ENCODE data around the gene FBXL16. TPM values are rescaled to one million over a fixed set of nuclear protein-coding genes. Genes with fewer than 3 reads are reported as not detected.

FBXL16 gene
- total and polyA plus RNA-seq, 4 donors: 7.4 to 76.0 (median 43.4) TPM

GRCh38 chr16:703406-703805 lies 2.2 kb downstream of the FBXL16 start:
- no peak for DNase-seq (ENCODE audit: low read depth in 4 of 6, low spot score in 6 of 6)
- Histone ChIP-seq H3K9me3 (ENCODE audit: control insufficient read depth, insufficient read depth, low read length) (no peaks in the 10 kb centered on the region), H3K4me3 (ENCODE audit: low read depth, low read length) (no peak overlapping the region), H3K36me3 (ENCODE audit: control insufficient read depth, insufficient read depth, low read length) (peaks cover 48% of the 10 kb centered on the region), H3K4me1 (ENCODE audit: control insufficient read depth, insufficient read depth, low read length) (peaks cover 76% of the 10 kb centered on the region), H3K27ac (ENCODE audit: low read depth, low read length) (no peak overlapping the region), H3K27me3 (ENCODE audit: control insufficient read depth, insufficient read depth, low read length) (peaks cover 45% of the 10 kb centered on the region)
- WGBS (ENCODE audit: insufficient coverage): 83% methylated on average over 12 of the region's 12 CpGs

- Histone ChIP-seq H3K27ac (ENCODE audit: low read depth, low read length) (no peak overlapping the region), H3K36me3 (ENCODE audit: control insufficient read depth, insufficient read depth, low read length) (peaks cover 55% of the 10 kb centered on the region), H3K4me1 (ENCODE audit: control insufficient read depth, insufficient read depth, low read length) (peaks cover 67% of the 10 kb centered on the region), H3K4me3 (ENCODE audit: low read depth, low read length) (no peak overlapping the region), H3K9me3 (ENCODE audit: control insufficient read depth, insufficient read depth, low read length) (no peaks in the 10 kb centered on the region), H3K27me3 (ENCODE audit: control insufficient read depth, insufficient read depth, low read length) (peaks cover 40% of the 10 kb centered on the region)
- WGBS (ENCODE audit: insufficient coverage): 83% methylated on average over 19 of the region's 19 CpGs
- no peak for DNase-seq (ENCODE audit: low read depth in 4 of 6, low spot score in 6 of 6)
These were observed 3.3 kb downstream of the FBXL16 start for GRCh38 chr16:702341-702740.

GRCh38 chr16:700684-701584 lies 4.7 kb downstream of the FBXL16 start:
- Histone ChIP-seq H3K9me3 (ENCODE audit: control insufficient read depth, insufficient read depth, low read length) (no peaks in the 10 kb centered on the region), H3K27ac (ENCODE audit: low read depth, low read length) (no peak overlapping the region), H3K27me3 (ENCODE audit: control insufficient read depth, insufficient read depth, low read length) (peaks cover 31% of the 10 kb centered on the region), H3K4me3 (ENCODE audit: low read depth, low read length) (no peak overlapping the region), H3K4me1 (ENCODE audit: control insufficient read depth, insufficient read depth, low read length) (peaks cover 54% of the 10 kb centered on the region), H3K36me3 (ENCODE audit: control insufficient read depth, insufficient read depth, low read length) (peaks cover 69% of the 10 kb centered on the region)
- 8% methylated on average over 76 of the region's 76 CpGs for WGBS (ENCODE audit: insufficient coverage)
- no peak for DNase-seq (ENCODE audit: low read depth in 4 of 6, low spot score in 6 of 6)

GRCh38 chr16:698911-699671 lies 6.5 kb downstream of the FBXL16 start:
- DNase-seq (ENCODE audit: low read depth in 4 of 6, low spot score in 6 of 6): no peak
- Histone ChIP-seq H3K9me3 (ENCODE audit: control insufficient read depth, insufficient read depth, low read length) (no peaks in the 10 kb centered on the region), H3K4me3 (ENCODE audit: low read depth, low read length) (no peak overlapping the region), H3K36me3 (ENCODE audit: control insufficient read depth, insufficient read depth, low read length) (peaks cover 85% of the 10 kb centered on the region), H3K27ac (ENCODE audit: low read depth, low read length) (no peak overlapping the region), H3K27me3 (ENCODE audit: control insufficient read depth, insufficient read depth, low read length) (peaks cover 35% of the 10 kb centered on the region), H3K4me1 (ENCODE audit: control insufficient read depth, insufficient read depth, low read length) (peaks cover 58% of the 10 kb centered on the region)
- 81% methylated on average over 17 of the region's 19 CpGs for WGBS (ENCODE audit: insufficient coverage)

- Histone ChIP-seq H3K4me1 (ENCODE audit: control insufficient read depth, insufficient read depth, low read length) (peaks cover 27% of the 10 kb centered on the region), H3K27ac (ENCODE audit: low read depth, low read length) (no peak overlapping the region), H3K36me3 (ENCODE audit: control insufficient read depth, insufficient read depth, low read length) (peaks cover 65% of the 10 kb centered on the region), H3K9me3 (ENCODE audit: control insufficient read depth, insufficient read depth, low read length) (no peaks in the 10 kb centered on the region), H3K27me3 (ENCODE audit: control insufficient read depth, insufficient read depth, low read length) (peaks cover 27% of the 10 kb centered on the region), H3K4me3 (ENCODE audit: low read depth, low read length) (no peak overlapping the region)
- DNase-seq (ENCODE audit: low read depth in 4 of 6, low spot score in 6 of 6): no peak
- WGBS (ENCODE audit: insufficient coverage): 25% methylated on average over 71 of the region's 71 CpGs
These were observed 10.1 kb downstream of the FBXL16 start for GRCh38 chr16:695355-696089.

- Histone ChIP-seq H3K27ac (ENCODE audit: low read depth, low read length) (no peak overlapping the region), H3K27me3 (ENCODE audit: control insufficient read depth, insufficient read depth, low read length) (peaks cover 21% of the 10 kb centered on the region), H3K36me3 (ENCODE audit: control insufficient read depth, insufficient read depth, low read length) (peaks cover 64% of the 10 kb centered on the region), H3K4me3 (ENCODE audit: low read depth, low read length) (no peak overlapping the region), H3K4me1 (ENCODE audit: control insufficient read depth, insufficient read depth, low read length) (peaks cover 24% of the 10 kb centered on the region), H3K9me3 (ENCODE audit: control insufficient read depth, insufficient read depth, low read length) (no peaks in the 10 kb centered on the region)
- DNase-seq (ENCODE audit: low read depth in 4 of 6, low spot score in 6 of 6): no peak
- 34% methylated on average over 36 of the region's 37 CpGs for WGBS (ENCODE audit: insufficient coverage)
These were observed 10.7 kb downstream of the FBXL16 start for GRCh38 chr16:694863-695354.

GRCh38 chr16:694187-694862 lies 11.3 kb downstream of the FBXL16 start:
- Histone ChIP-seq H3K36me3 (ENCODE audit: control insufficient read depth, insufficient read depth, low read length) (peaks cover 60% of the 10 kb centered on the region), H3K4me3 (ENCODE audit: low read depth, low read length) (no peak overlapping the region), H3K27ac (ENCODE audit: low read depth, low read length) (no peak overlapping the region), H3K27me3 (ENCODE audit: control insufficient read depth, insufficient read depth, low read length) (peaks cover 20% of the 10 kb centered on the region), H3K4me1 (ENCODE audit: control insufficient read depth, insufficient read depth, low read length) (peaks cover 27% of the 10 kb centered on the region), H3K9me3 (ENCODE audit: control insufficient read depth, insufficient read depth, low read length) (no peaks in the 10 kb centered on the region)
- DNase-seq (ENCODE audit: low read depth in 4 of 6, low spot score in 6 of 6): no peak
- WGBS (ENCODE audit: insufficient coverage): 28% methylated on average over 63 of the region's 64 CpGs

- Histone ChIP-seq H3K9me3 (ENCODE audit: control insufficient read depth, insufficient read depth, low read length) (no peaks in the 10 kb centered on the region), H3K36me3 (ENCODE audit: control insufficient read depth, insufficient read depth, low read length) (peaks cover 61% of the 10 kb centered on the region), H3K27ac (ENCODE audit: low read depth, low read length) (no peak overlapping the region), H3K4me3 (ENCODE audit: low read depth, low read length) (no peak overlapping the region), H3K4me1 (ENCODE audit: control insufficient read depth, insufficient read depth, low read length) (peaks cover 33% of the 10 kb centered on the region), H3K27me3 (ENCODE audit: control insufficient read depth, insufficient read depth, low read length) (peaks cover 20% of the 10 kb centered on the region)
- WGBS (ENCODE audit: insufficient coverage): 28% methylated on average over 36 of the region's 37 CpGs
- no peak for DNase-seq (ENCODE audit: low read depth in 4 of 6, low spot score in 6 of 6)
These were observed 11.8 kb downstream of the FBXL16 start for GRCh38 chr16:693766-694165.

GRCh38 chr16:693364-693763 lies 12.2 kb downstream of the FBXL16 start:
- H3K4me3 ChIP-seq (ENCODE audit: low read depth, low read length): no peak overlapping the region
- no peak for DNase-seq (ENCODE audit: low read depth in 4 of 6, low spot score in 6 of 6)
- H3K9me3 ChIP-seq (ENCODE audit: control insufficient read depth, insufficient read depth, low read length): no peaks in the 10 kb centered on the region
- peaks cover 37% of the 10 kb centered on the region for H3K4me1 ChIP-seq (ENCODE audit: control insufficient read depth, insufficient read depth, low read length)
- WGBS (ENCODE audit: insufficient coverage): 57% methylated on average over 19 of the region's 22 CpGs
- H3K27ac ChIP-seq (ENCODE audit: low read depth, low read length): no peak overlapping the region
- H3K36me3 ChIP-seq (ENCODE audit: control insufficient read depth, insufficient read depth, low read length): peaks cover 63% of the 10 kb centered on the region
- peaks cover 20% of the 10 kb centered on the region for H3K27me3 ChIP-seq (ENCODE audit: control insufficient read depth, insufficient read depth, low read length)
